HUDEP-2 (cell line): ENCODE results near the gene ENTHD1.

ENCODE experiments used
- DNase-seq, 76 experiments: peaks; one replicate each; lab custom pipeline; 2025; ENCODE audit not compliant: unreplicated experiment in 76 of 76; lab: John Stamatoyannopoulos, UW

The ENTHD1 gene

GRCh38 chr22:39697790-39698430 is 195.7 kb downstream of the ENTHD1 start:
- no peak for DNase-seq

- DNase-seq: no peak
Observed at GRCh38 chr22:39693943-39694500, 199.5 kb downstream of the ENTHD1 start.
